GM23338 (cell line): ENCODE results near the gene UGT2B17. TPM values are rescaled to one million over a fixed set of nuclear protein-coding genes. Genes with fewer than 3 reads are reported as not detected.

Experiments used
- CREB1 ChIP-seq: fragments of 250-450 bp; sonication (Bioruptor Pico); IDR thresholded peaks from 2 replicates; pipeline ENCODE4 v1.5.0; 2020; ENCODE audit warnings: low read depth, mild to moderate bottlenecking, moderate library complexity
- ETS1 ChIP-seq: IDR thresholded peaks from 2 replicates; pipeline ENCODE4 v1.6.1; 2016; ENCODE audit warnings: antibody characterized with exemption
- EZH2phosphoT487 ChIP-seq: fragments of 200-600 bp; sonication (generic); IDR thresholded peaks from one replicate; pipeline ENCODE4 v1.8.1; 2018; ENCODE audit warnings: antibody characterized with exemption; ENCODE audit not compliant: unreplicated experiment
- JUNB ChIP-seq: IDR thresholded peaks from one replicate; pipeline ENCODE4 v1.6.1; 2016; ENCODE audit warnings: antibody characterized with exemption; ENCODE audit not compliant: unreplicated experiment
- NANOG ChIP-seq: IDR thresholded peaks from 2 replicates; pipeline ENCODE4 v1.6.1; 2016; ENCODE audit warnings: antibody characterized with exemption, borderline replicate concordance
- POLR2AphosphoS5 ChIP-seq: IDR thresholded peaks from 2 replicates; pipeline ENCODE4 v1.6.1; 2016; ENCODE audit warnings: antibody characterized with exemption, low read depth
- REST ChIP-seq: IDR thresholded peaks from one replicate; pipeline ENCODE4 v1.6.1; 2018; ENCODE audit warnings: antibody characterized with exemption; ENCODE audit not compliant: unreplicated experiment
- STAT1 ChIP-seq: IDR thresholded peaks from one replicate; pipeline ENCODE4 v1.6.1; 2016; ENCODE audit warnings: antibody characterized with exemption; ENCODE audit not compliant: unreplicated experiment
- polyA plus RNA-seq: library from polyadenylated mRNA; unstranded; fragments of >200 nt; fragmentation: Nextera tagmentation; extraction: Ambion mirVana; gene quantifications from 2 replicates; pipeline ENCODE4 v1.2.1, GENCODE V29; 2016
- total RNA-seq: library from RNA; depleted of rRNA; stranded (reverse); fragments of >200 nt; shearing (Covaris generic); gene quantifications from 2 replicates; pipeline ENCODE4 v1.2.3, GENCODE V29; 2014
- TF ChIP-seq, protein P1 (sequence below): fragments of 250-450 bp; sonication (Bioruptor Pico); IDR thresholded peaks from 2 replicates; pipeline ENCODE4 v1.5.0; 2020; ENCODE audit warnings: mild to moderate bottlenecking, moderate library complexity

UGT2B17 gene
- total and polyA plus RNA-seq, 2 experiments from 2014 or later: not detected

DNA sequence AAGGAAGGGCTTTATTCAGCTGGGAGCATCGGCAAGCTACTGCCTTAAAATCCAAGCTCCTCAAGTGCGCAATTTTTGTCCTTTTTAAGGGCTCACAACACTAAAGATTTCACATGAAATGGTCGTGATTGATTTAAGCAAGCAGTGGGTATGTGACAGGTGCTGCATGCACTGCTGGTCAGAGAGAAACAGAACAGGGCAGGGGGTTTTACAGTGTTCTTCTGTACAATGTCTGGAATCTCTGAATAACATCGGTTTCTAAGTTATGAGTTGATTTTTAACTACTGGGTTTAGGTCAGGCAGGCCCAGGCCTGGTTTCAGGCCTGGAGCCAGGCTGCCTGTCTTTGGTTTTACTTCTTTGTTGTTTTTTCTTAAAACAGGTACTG lies 6.0 kb downstream of the UGT2B17 start (continued):
- TF ChIP-seq, protein P1, sequence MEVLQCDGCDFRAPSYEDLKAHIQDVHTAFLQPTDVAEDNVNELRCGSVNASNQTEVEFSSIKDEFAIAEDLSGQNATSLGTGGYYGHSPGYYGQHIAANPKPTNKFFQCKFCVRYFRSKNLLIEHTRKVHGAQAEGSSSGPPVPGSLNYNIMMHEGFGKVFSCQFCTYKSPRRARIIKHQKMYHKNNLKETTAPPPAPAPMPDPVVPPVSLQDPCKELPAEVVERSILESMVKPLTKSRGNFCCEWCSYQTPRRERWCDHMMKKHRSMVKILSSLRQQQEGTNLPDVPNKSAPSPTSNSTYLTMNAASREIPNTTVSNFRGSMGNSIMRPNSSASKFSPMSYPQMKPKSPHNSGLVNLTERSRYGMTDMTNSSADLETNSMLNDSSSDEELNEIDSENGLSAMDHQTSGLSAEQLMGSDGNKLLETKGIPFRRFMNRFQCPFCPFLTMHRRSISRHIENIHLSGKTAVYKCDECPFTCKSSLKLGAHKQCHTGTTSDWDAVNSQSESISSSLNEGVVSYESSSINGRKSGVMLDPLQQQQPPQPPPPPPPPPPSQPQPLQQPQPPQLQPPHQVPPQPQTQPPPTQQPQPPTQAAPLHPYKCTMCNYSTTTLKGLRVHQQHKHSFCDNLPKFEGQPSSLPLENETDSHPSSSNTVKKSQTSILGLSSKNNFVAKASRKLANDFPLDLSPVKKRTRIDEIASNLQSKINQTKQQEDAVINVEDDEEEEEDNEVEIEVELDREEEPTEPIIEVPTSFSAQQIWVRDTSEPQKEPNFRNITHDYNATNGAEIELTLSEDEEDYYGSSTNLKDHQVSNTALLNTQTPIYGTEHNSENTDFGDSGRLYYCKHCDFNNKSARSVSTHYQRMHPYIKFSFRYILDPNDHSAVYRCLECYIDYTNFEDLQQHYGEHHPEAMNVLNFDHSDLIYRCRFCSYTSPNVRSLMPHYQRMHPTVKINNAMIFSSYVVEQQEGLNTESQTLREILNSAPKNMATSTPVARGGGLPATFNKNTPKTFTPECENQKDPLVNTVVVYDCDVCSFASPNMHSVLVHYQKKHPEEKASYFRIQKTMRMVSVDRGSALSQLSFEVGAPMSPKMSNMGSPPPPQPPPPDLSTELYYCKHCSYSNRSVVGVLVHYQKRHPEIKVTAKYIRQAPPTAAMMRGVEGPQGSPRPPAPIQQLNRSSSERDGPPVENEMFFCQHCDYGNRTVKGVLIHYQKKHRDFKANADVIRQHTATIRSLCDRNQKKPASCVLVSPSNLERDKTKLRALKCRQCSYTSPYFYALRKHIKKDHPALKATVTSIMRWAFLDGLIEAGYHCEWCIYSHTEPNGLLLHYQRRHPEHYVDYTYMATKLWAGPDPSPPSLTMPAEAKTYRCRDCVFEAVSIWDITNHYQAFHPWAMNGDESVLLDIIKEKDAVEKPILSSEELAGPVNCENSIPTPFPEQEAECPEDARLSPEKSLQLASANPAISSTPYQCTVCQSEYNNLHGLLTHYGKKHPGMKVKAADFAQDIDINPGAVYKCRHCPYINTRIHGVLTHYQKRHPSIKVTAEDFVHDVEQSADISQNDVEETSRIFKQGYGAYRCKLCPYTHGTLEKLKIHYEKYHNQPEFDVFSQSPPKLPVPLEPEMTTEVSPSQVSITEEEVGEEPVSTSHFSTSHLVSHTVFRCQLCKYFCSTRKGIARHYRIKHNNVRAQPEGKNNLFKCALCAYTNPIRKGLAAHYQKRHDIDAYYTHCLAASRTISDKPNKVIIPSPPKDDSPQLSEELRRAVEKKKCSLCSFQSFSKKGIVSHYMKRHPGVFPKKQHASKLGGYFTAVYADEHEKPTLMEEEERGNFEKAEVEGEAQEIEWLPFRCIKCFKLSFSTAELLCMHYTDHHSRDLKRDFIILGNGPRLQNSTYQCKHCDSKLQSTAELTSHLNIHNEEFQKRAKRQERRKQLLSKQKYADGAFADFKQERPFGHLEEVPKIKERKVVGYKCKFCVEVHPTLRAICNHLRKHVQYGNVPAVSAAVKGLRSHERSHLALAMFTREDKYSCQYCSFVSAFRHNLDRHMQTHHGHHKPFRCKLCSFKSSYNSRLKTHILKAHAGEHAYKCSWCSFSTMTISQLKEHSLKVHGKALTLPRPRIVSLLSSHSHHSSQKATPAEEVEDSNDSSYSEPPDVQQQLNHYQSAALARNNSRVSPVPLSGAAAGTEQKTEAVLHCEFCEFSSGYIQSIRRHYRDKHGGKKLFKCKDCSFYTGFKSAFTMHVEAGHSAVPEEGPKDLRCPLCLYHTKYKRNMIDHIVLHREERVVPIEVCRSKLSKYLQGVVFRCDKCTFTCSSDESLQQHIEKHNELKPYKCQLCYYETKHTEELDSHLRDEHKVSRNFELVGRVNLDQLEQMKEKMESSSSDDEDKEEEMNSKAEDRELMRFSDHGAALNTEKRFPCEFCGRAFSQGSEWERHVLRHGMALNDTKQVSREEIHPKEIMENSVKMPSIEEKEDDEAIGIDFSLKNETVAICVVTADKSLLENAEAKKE: no peak
- TF ChIP-seq REST: no peak
- TF ChIP-seq CREB1 (CRISPR knock-in tag): no peak
- no peak for TF ChIP-seq JUNB
- no peak for TF ChIP-seq STAT1
- TF ChIP-seq ETS1: no peak
- no peak for TF ChIP-seq POLR2AphosphoS5
- no peak for TF ChIP-seq NANOG
- no peak for TF ChIP-seq EZH2phosphoT487
